Measurements from ENCODE around the gene GATA6. TPM values are rescaled to one million over a fixed set of nuclear protein-coding genes. Genes with fewer than 3 reads are reported as not detected.
"Not testable (repeated sequence)": the region's sequence is repeated elsewhere in the genome, so short reads cannot be mapped to it uniquely, and the experiment has no call there.

GATA6 gene
- total and polyA plus RNA-seq, 10 of the 15 experiments (the other 5 are each of a cell fraction or from before 2014, with no cell fraction given), result 0.04 to 0.05 TPM; not detected in 8

DNA sequence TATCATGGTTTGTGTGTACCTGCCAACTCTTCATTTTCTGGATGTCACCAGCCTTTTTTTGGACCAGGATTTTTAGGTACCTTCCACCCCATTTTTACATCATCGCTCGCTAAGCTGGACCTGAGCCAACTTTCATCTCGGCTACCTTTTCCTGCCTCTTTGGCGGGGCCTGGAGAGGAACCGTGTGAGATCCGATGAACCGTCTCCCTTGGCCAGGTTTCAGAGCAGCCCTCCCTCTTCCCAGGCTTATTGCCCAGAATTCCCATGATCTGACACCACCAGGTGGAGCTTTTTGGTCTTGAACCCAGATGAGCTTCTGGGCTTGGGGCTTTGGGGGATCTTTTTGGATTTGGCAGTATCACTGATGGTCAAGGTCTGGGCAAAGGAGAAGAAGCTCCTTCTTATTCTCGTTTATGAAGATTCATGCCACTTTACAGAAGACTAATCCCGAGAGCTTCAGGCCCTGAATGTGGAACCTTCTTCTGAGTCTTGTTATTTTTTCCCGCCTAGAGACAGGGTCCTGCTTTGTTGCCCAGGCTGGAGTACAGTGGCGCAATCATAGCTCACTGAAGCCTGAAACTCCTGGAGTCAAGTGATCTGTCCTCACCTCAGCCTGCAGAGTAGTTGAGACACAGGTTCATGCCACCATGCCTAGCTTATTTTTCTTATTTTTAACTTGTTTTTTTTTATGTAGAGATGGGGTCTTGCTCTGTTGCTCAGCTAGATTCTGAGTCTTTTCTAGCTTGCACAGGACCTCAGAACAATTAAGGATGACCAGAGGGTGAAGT is 50.4 kb downstream of the GATA6 start:
- ChIA-PET CTCF (no interaction called here), POLR2A (no interaction called here), SMC1A (ENCODE audit: uncharacterized antibody, unreplicated experiment) (no interaction called here), RAD21 (ENCODE audit: unreplicated experiment) (no interaction called here)
- H3K9me3 ChIP-seq (replicated peaks; ENCODE audit: control insufficient read depth, insufficient read depth, low read length), result no peaks in the 10 kb centered on the region
- no peak overlapping the region for H3K4me3 ChIP-seq
- DNase-seq (ENCODE audit: low read depth, low spot score), result no peak
- no peak overlapping the region for H3K27ac ChIP-seq (ENCODE audit: control insufficient read depth, insufficient read depth)
- H3K4me1 ChIP-seq (ENCODE audit: control insufficient read depth, insufficient read depth, low read length), result no peaks in the 10 kb centered on the region
- intact Hi-C loops (cut with micrococcal nuclease; ENCODE audit: unreplicated experiment) (no loop called here), in situ Hi-C loops (cut with MboI) (no loop called here)
- BruUV-seq (replicated peaks), result no TSS peak
- H3K27me3 ChIP-seq (replicated peaks in 1 of 2; ENCODE audit: control insufficient read depth in 2 of 2, insufficient read depth in 2 of 2, low read length in 1 of 2), result no peaks in the 10 kb centered on the region; a peak in 1 of 4 replicates
- WGBS (ENCODE audit: insufficient coverage, insufficient replicate concordance, low lambda C conversion rate, missing lambda C conversion rate), result 60% methylated on average over 11 of the region's 11 CpGs
- no peaks in the 10 kb centered on the region for H4K20me1 ChIP-seq (ENCODE audit: control insufficient read depth, insufficient read depth)
- H3K36me3 ChIP-seq (ENCODE audit: control insufficient read depth in 2 of 2, insufficient read depth in 2 of 2, low read length in 1 of 2), result no peaks in the 10 kb centered on the region
- no peak for FAIRE-seq
- H3K4me2 ChIP-seq (ENCODE audit: control insufficient read depth, insufficient read depth), result no peak overlapping the region
- no peak for TF ChIP-seq PAX5 (IDR thresholded peaks at IDR 0.05; ENCODE audit: borderline replicate concordance, low read depth, low read length)
- TF ChIP-seq, protein P1, sequence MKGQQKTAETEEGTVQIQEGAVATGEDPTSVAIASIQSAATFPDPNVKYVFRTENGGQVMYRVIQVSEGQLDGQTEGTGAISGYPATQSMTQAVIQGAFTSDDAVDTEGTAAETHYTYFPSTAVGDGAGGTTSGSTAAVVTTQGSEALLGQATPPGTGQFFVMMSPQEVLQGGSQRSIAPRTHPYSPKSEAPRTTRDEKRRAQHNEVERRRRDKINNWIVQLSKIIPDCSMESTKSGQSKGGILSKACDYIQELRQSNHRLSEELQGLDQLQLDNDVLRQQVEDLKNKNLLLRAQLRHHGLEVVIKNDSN (IDR thresholded peaks at IDR 0.05; ENCODE audit: borderline replicate concordance, extremely low read length, insufficient read depth, low read depth, low read length), result no peak
- TF ChIP-seq, protein P2, sequence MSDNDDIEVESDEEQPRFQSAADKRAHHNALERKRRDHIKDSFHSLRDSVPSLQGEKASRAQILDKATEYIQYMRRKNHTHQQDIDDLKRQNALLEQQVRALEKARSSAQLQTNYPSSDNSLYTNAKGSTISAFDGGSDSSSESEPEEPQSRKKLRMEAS (IDR thresholded peaks at IDR 0.05; ENCODE audit: low read depth, low read length), result no peak
- H2AFZ ChIP-seq (ENCODE audit: control insufficient read depth, low read depth, low read length), result no peak overlapping the region
- no peak overlapping the region for H3K9ac ChIP-seq (ENCODE audit: control insufficient read depth, insufficient read depth, low read length)
- no peaks in the 10 kb centered on the region for H3K79me2 ChIP-seq (ENCODE audit: control insufficient read depth, insufficient read depth, low read length)
- ATAC-seq, result no peak

DNA sequence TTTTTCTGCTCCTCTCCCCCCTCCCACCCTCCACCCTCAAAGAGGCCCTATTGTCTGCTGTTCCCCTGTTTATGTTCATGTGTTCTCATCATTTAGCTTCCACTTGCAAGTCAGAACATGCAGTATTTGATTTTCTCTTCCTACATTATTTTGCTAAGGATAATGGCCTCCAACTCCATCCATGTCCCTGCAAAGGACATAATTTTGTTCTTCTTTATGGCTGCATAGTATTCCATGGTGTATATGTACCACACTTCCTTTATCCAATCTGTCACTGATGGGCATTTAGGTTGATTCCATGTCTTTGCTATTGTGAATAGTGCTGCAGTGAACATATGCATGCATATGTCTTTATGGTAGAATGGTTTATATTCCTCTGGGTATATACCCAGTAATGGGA is 51.2 kb downstream of the GATA6 start:
- FAIRE-seq; DNase-seq (ENCODE audit: low read depth, low spot score); H3K36me3 ChIP-seq (ENCODE audit: control insufficient read depth in 2 of 2, insufficient read depth in 2 of 2, low read length in 1 of 2); ATAC-seq; H2AFZ ChIP-seq (ENCODE audit: control insufficient read depth, low read depth, low read length); H3K79me2 ChIP-seq (ENCODE audit: control insufficient read depth, insufficient read depth, low read length); H3K27ac ChIP-seq (ENCODE audit: control insufficient read depth, insufficient read depth); H4K20me1 ChIP-seq (ENCODE audit: control insufficient read depth, insufficient read depth); H3K27me3 ChIP-seq (replicated peaks in 1 of 2; ENCODE audit: control insufficient read depth in 2 of 2, insufficient read depth in 2 of 2, low read length in 1 of 2); CTCF ChIA-PET; BruUV-seq (replicated peaks); H3K4me3 ChIP-seq; H3K9me3 ChIP-seq (replicated peaks; ENCODE audit: control insufficient read depth, insufficient read depth, low read length); SMC1A ChIA-PET (ENCODE audit: uncharacterized antibody, unreplicated experiment); H3K4me2 ChIP-seq (ENCODE audit: control insufficient read depth, insufficient read depth); RAD21 ChIA-PET (ENCODE audit: unreplicated experiment); H3K4me1 ChIP-seq (ENCODE audit: control insufficient read depth, insufficient read depth, low read length); H3K9ac ChIP-seq (ENCODE audit: control insufficient read depth, insufficient read depth, low read length); in situ Hi-C loops (cut with MboI); POLR2A ChIA-PET; intact Hi-C loops (cut with micrococcal nuclease; ENCODE audit: unreplicated experiment): not testable (repeated sequence)

Data from GM12878 (cell line).